HEK293 (cell line): ENCODE data around the gene LRP1B.
A peak's percentile ranks its signal among the peaks of the same experiment; 100 is the strongest.

Source experiments
- CTCF ChIA-PET: fragments of 350-600 bp; formaldehyde crosslinking; extraction: SDS; loops from one replicate; lab custom pipeline; 2021; ENCODE audit warnings: antibody characterized with exemption; lab: Yijun Ruan, JAX
- POLR2A ChIA-PET: fragments of 300-600 bp; formaldehyde crosslinking; extraction: SDS; loops from one replicate; lab custom pipeline; 2020; ENCODE audit warnings: antibody characterized with exemption, inconsistent platforms; lab: Yijun Ruan, JAX
- H3K27ac ChIP-seq: fragments of 200-500 bp; sonication (Bioruptor generic); 2 replicates; pipeline ENCODE4 v1.5.1; 2014; ENCODE audit warnings: low read depth, low read length, control low read depth, inconsistent platforms; ENCODE audit errors: extremely low read depth
- H3K36me3 ChIP-seq, 2 experiments: fragments of 200-500 bp in 1 of 2; sonication (Bioruptor generic) in 1 of 2; 1 replicate in 1 of 2; 2 replicates in 1 of 2; pipeline ENCODE4 v1.5.1; 2014 to 2017; ENCODE audit warnings: inconsistent platforms in 2 of 2, low read length in 2 of 2; ENCODE audit not compliant: control insufficient read depth in 2 of 2, insufficient read depth in 1 of 2
- H3K4me1 ChIP-seq: fragments of 200-500 bp; sonication (Bioruptor generic); 2 replicates; pipeline ENCODE4 v1.5.1; 2014; ENCODE audit warnings: mild to moderate bottlenecking, low read length, inconsistent platforms; ENCODE audit not compliant: control insufficient read depth, insufficient read depth
- H3K4me3 ChIP-seq: 2 replicates; pipeline ENCODE4 v1.5.1; 2011; ENCODE audit warnings: low read depth, mild to moderate bottlenecking, control low read depth, low read length, moderate library complexity
- H3K9me3 ChIP-seq: fragments of 200-500 bp; sonication (Bioruptor generic); 2 replicates; pipeline ENCODE4 v1.5.1; 2014; ENCODE audit warnings: low read depth, low read length, inconsistent platforms; ENCODE audit not compliant: control insufficient read depth, insufficient read depth
- EGR2 ChIP-seq: fragments of 450-650 bp; formaldehyde crosslinking; IDR thresholded peaks from 2 replicates; pipeline ENCODE4 v1.5.1; 2016; ENCODE audit warnings: low read depth, missing biosample characterization, missing genetic modification characterization
- INSM2 ChIP-seq: fragments of 450-650 bp; formaldehyde crosslinking; IDR thresholded peaks from 2 replicates; pipeline ENCODE4 v1.5.1; 2016; ENCODE audit warnings: missing biosample characterization, missing genetic modification characterization
- KLF8 ChIP-seq: fragments of 450-650 bp; formaldehyde crosslinking; IDR thresholded peaks from 2 replicates; pipeline ENCODE4 v1.5.1; 2016; ENCODE audit warnings: missing biosample characterization, missing genetic modification characterization
- MZF1 ChIP-seq: fragments of 450-650 bp; formaldehyde crosslinking; IDR thresholded peaks from 2 replicates; pipeline ENCODE4 v1.5.1; 2017; ENCODE audit warnings: missing biosample characterization, missing genetic modification characterization, borderline replicate concordance
- OVOL3 ChIP-seq: fragments of 450-650 bp; formaldehyde crosslinking; IDR thresholded peaks from 2 replicates; pipeline ENCODE4 v1.5.1; 2016; ENCODE audit warnings: missing biosample characterization, missing genetic modification characterization
- SETDB1 ChIP-seq: IDR thresholded peaks from one replicate; pipeline ENCODE4 v1.6.1; 2017; ENCODE audit warnings: mild to moderate bottlenecking, low read length, moderate library complexity, mixed read lengths; ENCODE audit not compliant: insufficient read length
- ZBTB8A ChIP-seq: fragments of 450-650 bp; formaldehyde crosslinking; IDR thresholded peaks from 2 replicates; pipeline ENCODE4 v1.5.1; 2016; ENCODE audit warnings: missing biosample characterization, missing genetic modification characterization
- ZFHX2 ChIP-seq: fragments of 450-650 bp; formaldehyde crosslinking; conservative IDR thresholded peaks from 2 replicates; pipeline ENCODE4 v1.5.1; 2016; ENCODE audit warnings: missing biosample characterization, missing genetic modification characterization
- ZNF121 ChIP-seq: fragments of 450-650 bp; formaldehyde crosslinking; IDR thresholded peaks from 2 replicates; pipeline ENCODE4 v1.5.1; 2016; ENCODE audit warnings: missing biosample characterization, missing genetic modification characterization
- ZNF16 ChIP-seq: fragments of 450-650 bp; formaldehyde crosslinking; IDR thresholded peaks from 2 replicates; pipeline ENCODE4 v1.5.1; 2016; ENCODE audit warnings: low read depth, missing biosample characterization, missing genetic modification characterization
- ZNF19 ChIP-seq: fragments of 450-650 bp; formaldehyde crosslinking; IDR thresholded peaks from 2 replicates; pipeline ENCODE4; 2016; ENCODE audit warnings: missing biosample characterization, missing genetic modification characterization, low read depth
- ZNF2 ChIP-seq: fragments of 450-650 bp; formaldehyde crosslinking; IDR thresholded peaks from 2 replicates; pipeline ENCODE4 v1.5.1; 2016; ENCODE audit warnings: missing biosample characterization, missing genetic modification characterization
- ZNF202 ChIP-seq: fragments of 450-650 bp; formaldehyde crosslinking; IDR thresholded peaks from 2 replicates; pipeline ENCODE4 v1.5.1; 2016; ENCODE audit warnings: missing biosample characterization, missing genetic modification characterization, borderline replicate concordance
- ZNF266 ChIP-seq: fragments of 450-650 bp; formaldehyde crosslinking; IDR thresholded peaks from 2 replicates; pipeline ENCODE4 v1.5.1; 2016; ENCODE audit warnings: missing biosample characterization, missing genetic modification characterization, low read depth
- ZNF302 ChIP-seq: fragments of 450-650 bp; formaldehyde crosslinking; IDR thresholded peaks from 2 replicates; pipeline ENCODE4 v1.5.1; 2016; ENCODE audit warnings: missing biosample characterization, missing genetic modification characterization, low read depth
- ZNF488 ChIP-seq: fragments of 450-650 bp; formaldehyde crosslinking; IDR thresholded peaks from 2 replicates; pipeline ENCODE4 v1.5.1; 2016; ENCODE audit warnings: missing biosample characterization, missing genetic modification characterization
- ZNF600 ChIP-seq: fragments of 450-650 bp; formaldehyde crosslinking; IDR thresholded peaks from 2 replicates; pipeline ENCODE4 v1.5.1; 2016; ENCODE audit warnings: missing biosample characterization, missing genetic modification characterization
- ZNF747 ChIP-seq: fragments of 450-650 bp; formaldehyde crosslinking; IDR thresholded peaks from 2 replicates; pipeline ENCODE4 v1.5.1; 2016; ENCODE audit warnings: missing biosample characterization, missing genetic modification characterization
- ZNF785 ChIP-seq: fragments of 450-650 bp; formaldehyde crosslinking; IDR thresholded peaks from 2 replicates; pipeline ENCODE4 v1.5.1; 2016; ENCODE audit warnings: missing biosample characterization, missing genetic modification characterization
- ZNF791 ChIP-seq: fragments of 450-650 bp; formaldehyde crosslinking; IDR thresholded peaks from 2 replicates; pipeline ENCODE4 v1.5.1; 2016; ENCODE audit warnings: missing biosample characterization, missing genetic modification characterization
- ZNF843 ChIP-seq: fragments of 450-650 bp; formaldehyde crosslinking; IDR thresholded peaks from 2 replicates; pipeline ENCODE4 v1.5.1; 2016; ENCODE audit warnings: missing biosample characterization, missing genetic modification characterization
- ZSCAN30 ChIP-seq: fragments of 450-650 bp; IDR thresholded peaks from 2 replicates; pipeline ENCODE4 v1.5.1; 2018; ENCODE audit warnings: missing biosample characterization, mild to moderate bottlenecking, missing genetic modification characterization, moderate library complexity

The LRP1B gene

GRCh38 chr2:140880573-140880972 lies 1250.2 kb downstream of the LRP1B start:
- ChIA-PET CTCF (interaction anchor here (0.6 to 1.1 kb wide), 2 partner anchors 16 to 155 kb away, joined by 3 to 5 read pairs; no protein-coding TSS in a partner anchor), POLR2A (no interaction called here)
- Histone ChIP-seq H3K4me1 (no peaks in the 10 kb centered on the region), H3K4me3 (no peak overlapping the region), H3K27ac (no peak overlapping the region), H3K9me3 (no peaks in the 10 kb centered on the region), H3K36me3 (no peaks in the 10 kb centered on the region)
- no peak for TF ChIP-seq ZNF266 (tag by site-specific recombination)
- no peak for TF ChIP-seq ZNF19 (tag by site-specific recombination)
- no peak for TF ChIP-seq ZSCAN30 (tag by site-specific recombination)
- no peak for TF ChIP-seq ZNF16 (tag by site-specific recombination)
- no peak for TF ChIP-seq ZNF843 (tag by site-specific recombination)
- TF ChIP-seq ZNF747 (tag by site-specific recombination), result no peak
- TF ChIP-seq ZNF791 (tag by site-specific recombination), result no peak
- TF ChIP-seq ZFHX2 (tag by site-specific recombination), result no peak
- TF ChIP-seq ZNF2 (tag by site-specific recombination), result no peak
- no peak for TF ChIP-seq INSM2 (tag by site-specific recombination)
- TF ChIP-seq ZNF488 (tag by site-specific recombination), result no peak
- TF ChIP-seq ZNF785 (tag by site-specific recombination), result no peak
- TF ChIP-seq ZNF121 (tag by site-specific recombination), result no peak
- TF ChIP-seq ZBTB8A (tag by site-specific recombination), result no peak
- TF ChIP-seq ZNF202 (tag by site-specific recombination), result no peak
- TF ChIP-seq MZF1 (tag by site-specific recombination), result no peak
- TF ChIP-seq ZNF302 (tag by site-specific recombination), result no peak

GRCh38 chr2:140876015-140876414 lies 1254.8 kb downstream of the LRP1B start:
- Histone ChIP-seq H3K4me3 (no peak overlapping the region), H3K27ac (no peak overlapping the region), H3K9me3 (no peaks in the 10 kb centered on the region; the same call in 1 of the 2 replicates), H3K36me3 (no peaks in the 10 kb centered on the region), H3K4me1 (no peaks in the 10 kb centered on the region)
- ChIA-PET CTCF (interaction anchor here (0.7 kb wide), 4 partner anchors 17 to 1061 kb away, joined by 3 to 5 read pairs (median 4); no protein-coding TSS in a partner anchor), POLR2A (no interaction called here)
- TF ChIP-seq ZNF600 (tag by site-specific recombination), result no peak
- TF ChIP-seq OVOL3 (tag by site-specific recombination), result no peak
- no peak for TF ChIP-seq KLF8 (tag by site-specific recombination)
- TF ChIP-seq EGR2, result no peak
- TF ChIP-seq SETDB1, result peak; percentile 90
